Muscle of arm (tissue), 14 donors: ENCODE measurements around the gene SLC10A7. TPM values are rescaled to one million over a fixed set of nuclear protein-coding genes. Genes with fewer than 3 reads are reported as not detected.

Experiments
- DNase-seq: peaks from one replicate; pipeline ENCODE4 v3.0.0-alpha.2; 2013
- long read RNA-seq, 11 donors: transcript quantifications; one replicate each; lab custom pipeline, GENCODE V29; 2026
- polyA plus RNA-seq, 12 donors: library from polyadenylated mRNA; unstranded; fragments of 120-200 nt; gene quantifications; one replicate each; pipeline ENCODE4 v1.2.1, GENCODE V29; 2013; ENCODE audit not compliant: insufficient read length in 12 of 12

SLC10A7 gene, protein sequence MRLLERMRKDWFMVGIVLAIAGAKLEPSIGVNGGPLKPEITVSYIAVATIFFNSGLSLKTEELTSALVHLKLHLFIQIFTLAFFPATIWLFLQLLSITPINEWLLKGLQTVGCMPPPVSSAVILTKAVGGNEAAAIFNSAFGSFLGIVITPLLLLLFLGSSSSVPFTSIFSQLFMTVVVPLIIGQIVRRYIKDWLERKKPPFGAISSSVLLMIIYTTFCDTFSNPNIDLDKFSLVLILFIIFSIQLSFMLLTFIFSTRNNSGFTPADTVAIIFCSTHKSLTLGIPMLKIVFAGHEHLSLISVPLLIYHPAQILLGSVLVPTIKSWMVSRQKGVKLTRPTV
- polyA plus RNA-seq, result 10 to 100 TPM in 3 of 12 donors, 1 to 10 TPM in 8, not detected in 1; 4.1 to 14.2 (median 9.1) TPM
- long read RNA-seq, donor 1, result 0 reads
- long read RNA-seq, donor 2, partial matches to known transcripts, result 0 of 1 reads
- long read RNA-seq, donor 2, other reads (novel, unspliced or antisense), result 0 of 1 reads
- long read RNA-seq, donor 3, result 0 reads
- long read RNA-seq, donor 4, result 0 reads
- long read RNA-seq, donor 5, result 0 reads
- long read RNA-seq, donor 6, partial matches to known transcripts, result 0 of 1 reads
- long read RNA-seq, donor 6, other reads (novel, unspliced or antisense), result 0 of 1 reads
- long read RNA-seq, donor 7, result 0 reads
- long read RNA-seq, donor 8, partial matches to known transcripts, result 0 of 1 reads
- long read RNA-seq, donor 8, other reads (novel, unspliced or antisense), result 0 of 1 reads
- long read RNA-seq, donor 9, result 0 reads
- long read RNA-seq, donor 10, result 0 reads
- long read RNA-seq, donor 11, result 0 reads

DNA sequence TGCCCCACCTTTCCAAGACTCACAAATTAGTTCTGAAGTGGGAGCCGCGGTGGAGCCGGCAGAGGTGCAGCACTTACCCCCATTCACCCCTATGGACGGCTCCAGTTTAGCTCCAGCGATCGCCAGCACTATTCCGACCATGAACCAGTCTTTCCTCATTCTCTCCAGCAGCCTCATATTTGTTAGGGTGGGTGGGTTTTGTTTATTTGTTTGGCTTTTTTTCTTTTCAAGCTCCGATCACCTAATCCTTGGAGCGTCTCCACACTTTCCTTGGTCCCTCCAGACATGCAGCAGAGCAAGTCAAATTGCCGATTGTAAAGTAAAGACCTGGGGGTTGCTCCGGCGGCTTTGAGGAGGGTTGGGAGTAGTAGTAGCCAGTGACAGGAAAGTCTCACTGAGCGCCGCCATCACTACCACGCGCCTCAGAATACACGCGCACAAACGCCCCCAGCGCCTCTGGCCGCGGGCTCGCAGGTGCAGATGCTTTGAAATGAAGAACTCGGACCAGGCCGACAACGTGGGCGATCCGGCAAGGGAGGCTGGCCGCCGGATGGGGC is at the start of gene SLC10A7:
Gene SLC10A7, minus strand, starts transcription at position 400 of the 557 bp plus-strand sequence. Its CDS starts 223 bp downstream, at position 177.
- DNase-seq, result peak; percentile 85

DNA sequence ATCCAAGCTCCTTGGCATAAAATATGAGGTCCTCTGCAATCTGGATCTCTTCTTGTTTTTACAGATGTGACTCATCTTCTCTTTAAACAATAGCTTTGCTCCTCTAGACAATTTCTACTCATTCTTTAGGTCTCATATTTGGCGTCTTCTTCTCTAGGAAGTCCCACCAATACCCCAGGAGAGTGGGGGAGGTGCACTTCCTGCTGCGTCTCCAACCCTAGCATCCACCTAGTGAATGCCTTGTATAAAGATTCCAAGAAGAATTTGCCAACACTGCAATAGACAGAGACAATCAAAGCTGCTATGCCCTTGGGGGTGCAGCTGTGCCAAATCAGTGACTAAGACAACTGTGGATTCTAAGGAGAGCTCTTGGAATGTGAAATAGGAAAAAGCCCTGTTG is 45.7 kb upstream of the SLC10A7 start:
- DNase-seq, result no peak

DNA sequence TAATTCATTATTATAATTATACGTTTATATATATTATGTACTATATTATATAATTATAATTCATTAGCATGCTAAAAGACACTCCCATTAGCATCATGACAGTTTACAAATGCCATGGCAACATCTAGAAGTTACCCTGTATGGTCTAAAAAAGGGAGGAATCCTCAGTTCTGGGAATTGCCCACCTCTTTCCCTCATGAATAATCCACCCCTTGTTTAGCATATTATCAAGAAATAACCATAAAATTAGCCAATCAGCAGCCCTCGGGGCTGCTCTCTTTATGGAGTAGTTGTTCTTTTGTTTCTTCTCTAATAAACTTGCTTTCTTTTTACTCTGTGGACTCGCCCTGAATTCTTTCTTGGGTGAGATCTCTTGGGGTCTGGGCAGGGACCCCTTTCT is 42.8 kb upstream of the SLC10A7 start:
- no peak for DNase-seq

GRCh38 chr4:146550161-146550560 is 28.4 kb upstream of the SLC10A7 start:
- no peak for DNase-seq

- no peak for DNase-seq
Observed at GRCh38 chr4:146548443-146548842, 26.7 kb upstream of the SLC10A7 start.

GRCh38 chr4:146545102-146545501 is 23.4 kb upstream of the SLC10A7 start:
- DNase-seq, result no peak

- DNase-seq, result no peak
Observed at GRCh38 chr4:146534178-146534577, 12.4 kb upstream of the SLC10A7 start.

GRCh38 chr4:146525754-146526153 is 4.0 kb upstream of the SLC10A7 start:
- no peak for DNase-seq

- DNase-seq, result no peak
Observed at GRCh38 chr4:146524663-146525062, 2.9 kb upstream of the SLC10A7 start.

GRCh38 chr4:146522869-146523205 is 1.1 kb upstream of the SLC10A7 start:
- no peak for DNase-seq

GRCh38 chr4:146522098-146522868 is 543 bp upstream of the SLC10A7 start:
- DNase-seq, result peak; percentile 93

GRCh38 chr4:146520896-146521540 is 722 bp downstream of the SLC10A7 start:
- peak; percentile 59 for DNase-seq

DNA sequence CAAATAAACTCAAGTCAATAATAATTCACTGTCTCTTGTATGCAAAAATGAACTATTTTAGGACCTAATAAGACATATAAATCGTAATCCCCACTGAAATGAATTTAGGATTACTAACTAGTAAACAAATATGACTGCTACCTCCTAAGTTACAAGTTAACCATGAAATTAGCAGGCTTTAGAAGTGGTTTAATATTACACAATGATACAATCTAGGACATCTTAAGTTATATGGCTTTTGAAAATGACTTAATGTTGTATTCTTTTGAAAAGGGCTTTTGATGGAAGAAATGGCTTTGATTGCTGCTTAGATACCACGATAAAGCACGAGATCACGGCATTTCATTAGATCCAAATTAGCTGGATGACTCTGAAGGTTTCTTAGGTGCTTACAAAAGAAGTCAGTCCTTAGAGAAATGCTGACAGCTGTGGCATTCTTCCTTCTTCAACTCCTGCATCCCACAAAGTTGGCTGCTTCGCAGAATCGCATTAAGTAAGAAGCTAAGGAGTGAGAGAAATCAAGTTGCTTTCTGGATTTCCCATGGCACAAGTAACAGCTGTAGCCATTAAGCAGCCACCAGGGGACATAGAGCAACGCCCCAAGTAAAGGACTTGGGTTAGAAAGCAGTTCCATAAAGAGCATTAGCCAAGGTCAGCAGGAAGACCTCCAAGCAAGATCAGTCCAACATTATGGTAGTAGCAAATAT is 6.9 kb downstream of the SLC10A7 start:
- no peak for DNase-seq

DNA sequence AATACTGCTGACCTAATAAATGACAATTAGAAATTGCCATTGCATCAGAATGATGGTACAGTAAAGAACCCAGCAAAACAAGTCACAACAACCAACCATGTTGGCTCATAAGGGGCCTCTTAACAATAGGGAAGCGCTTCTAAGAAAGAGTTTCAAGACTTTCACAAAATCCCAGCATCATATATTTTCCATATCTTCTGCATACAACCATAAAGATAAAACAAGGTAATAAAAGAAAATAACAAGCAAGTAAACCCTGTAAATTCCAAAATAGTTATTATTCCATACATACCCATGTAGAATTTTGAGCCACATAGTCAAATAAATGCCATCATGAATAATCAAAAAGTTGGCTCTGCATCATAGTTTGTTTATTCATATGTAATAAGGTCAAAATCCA is 8.2 kb downstream of the SLC10A7 start:
- no peak for DNase-seq

GRCh38 chr4:146511381-146511780 is 10.4 kb downstream of the SLC10A7 start:
- DNase-seq, result no peak

- no peak for DNase-seq
Observed at GRCh38 chr4:146510942-146511341, 10.8 kb downstream of the SLC10A7 start.

DNA sequence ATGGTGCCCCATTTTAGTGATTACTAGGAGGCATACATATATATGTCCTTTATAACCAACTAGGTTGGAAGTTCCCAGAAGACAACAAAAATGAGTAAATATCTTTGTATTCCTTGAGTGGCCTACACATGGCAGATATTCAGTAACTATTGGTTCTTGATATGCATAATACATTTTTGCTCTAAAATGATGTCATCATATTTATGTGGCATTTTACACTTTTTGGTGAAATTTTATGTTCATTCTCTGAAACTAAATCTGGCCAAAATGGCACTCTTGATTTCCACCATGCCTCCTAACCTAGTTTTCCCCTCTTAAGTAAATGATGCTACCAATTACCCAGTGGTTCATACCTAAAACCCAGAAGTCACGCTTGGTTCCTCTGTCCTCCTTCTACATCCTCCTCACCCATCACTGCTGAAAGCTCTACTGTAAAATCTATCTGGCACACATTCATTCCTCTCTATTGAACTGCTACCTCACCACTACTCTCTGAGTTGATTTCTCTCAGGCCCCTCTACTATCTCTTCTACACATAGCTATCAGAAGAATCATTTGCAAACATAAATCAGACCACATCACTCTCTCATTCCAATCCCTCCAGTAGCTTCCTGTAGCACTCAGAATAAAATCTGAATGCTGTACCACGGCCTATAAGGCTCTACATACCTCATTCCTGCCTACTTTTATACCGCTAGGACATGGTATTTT is 13.4 kb downstream of the SLC10A7 start:
- DNase-seq, result no peak

DNA sequence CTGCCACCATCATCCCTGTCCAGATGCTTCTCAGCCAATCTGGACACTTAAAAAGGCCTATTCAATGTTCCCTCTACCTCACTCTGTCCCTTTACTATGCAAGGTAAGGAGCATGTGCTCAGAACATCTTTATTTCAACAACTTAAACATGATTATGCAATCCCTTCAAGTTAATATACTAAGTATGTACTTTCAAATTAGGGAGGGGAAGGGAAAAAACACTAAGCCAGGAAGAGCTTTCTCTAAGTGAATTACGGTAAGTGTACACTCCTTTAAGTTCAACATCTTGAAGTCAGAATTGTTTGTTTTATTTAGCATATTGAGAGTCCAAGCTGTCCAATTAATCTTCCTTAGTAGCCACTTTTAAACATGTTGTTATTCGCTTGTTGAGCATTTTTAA is 14.1 kb downstream of the SLC10A7 start:
- no peak for DNase-seq

DNA sequence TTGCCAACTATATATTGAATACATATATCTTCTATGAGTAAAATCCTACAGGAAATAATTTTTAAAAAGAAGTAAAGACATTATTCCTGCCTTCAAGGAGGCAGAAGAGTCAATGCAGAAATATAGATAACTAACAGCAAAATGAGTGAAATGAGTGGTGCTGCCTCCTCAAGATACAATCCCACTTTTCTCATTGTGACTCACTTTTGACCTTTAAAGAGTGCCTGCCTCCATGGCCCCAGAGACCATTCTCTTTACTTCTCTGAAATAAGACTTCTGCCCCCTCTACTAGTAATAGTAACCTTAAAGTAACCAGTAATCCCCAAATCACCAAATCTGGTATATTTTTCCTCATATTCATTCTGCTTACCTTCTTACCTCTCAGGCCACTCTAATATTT is 15.5 kb downstream of the SLC10A7 start:
- DNase-seq, result no peak

- no peak for DNase-seq
Observed at GRCh38 chr4:146500216-146500615, 21.5 kb downstream of the SLC10A7 start.
